Vagina (tissue), 2 donors: ENCODE measurements around the gene MBD5. TPM values are rescaled to one million over a fixed set of nuclear protein-coding genes. Genes with fewer than 3 reads are reported as not detected.
A peak's percentile ranks its signal among the peaks of the same experiment; 100 is the strongest.

ENCODE experiments used
- DNase-seq, 2 donors: peaks; one replicate each; pipeline ENCODE4 v3.0.0-alpha.2; 2017; ENCODE audit errors: extremely low spot score in 2 of 2
- H3K27ac ChIP-seq: fragments of 200-600 bp; sonication (generic); one replicate; pipeline ENCODE4 v1.5.1; 2019
- H3K27me3 ChIP-seq: fragments of 200-600 bp; sonication (generic); one replicate; pipeline ENCODE4 v1.5.1; 2019
- H3K36me3 ChIP-seq, 2 donors: fragments of 200-600 bp; sonication (generic); one replicate each; pipeline ENCODE4 v1.5.1; 2017 to 2019
- H3K4me1 ChIP-seq: fragments of 200-600 bp; sonication (generic); one replicate; pipeline ENCODE4 v1.5.1; 2019
- H3K4me3 ChIP-seq, 2 donors: fragments of 200-600 bp; sonication (generic); 1 replicate in 1 of 2; 2 replicates in 1 of 2; pipeline ENCODE4 v1.5.1; 2016 to 2019
- H3K9me3 ChIP-seq: fragments of 200-600 bp; sonication (generic); one replicate; pipeline ENCODE4 v1.5.1; 2019
- CTCF ChIP-seq, 3 experiments: fragments of 450-650 bp in 2 of 3; fragments of 200-600 bp in 1 of 3; sonication (generic) in 1 of 3; IDR thresholded peaks; one replicate each; pipeline ENCODE4 v1.5.1; 2017 to 2019; ENCODE audit warnings: antibody characterized with exemption in 3 of 3, mild to moderate bottlenecking in 2 of 3, moderate library complexity in 2 of 3
- POLR2A ChIP-seq, 2 donors: fragments of 450-650 bp; IDR thresholded peaks; one replicate each; pipeline ENCODE4 v1.6.1; 2017; ENCODE audit warnings: antibody characterized with exemption in 2 of 2, mild to moderate bottlenecking in 2 of 2, moderate library complexity in 2 of 2
- POLR2AphosphoS5 ChIP-seq, 2 donors: sonication (generic); formaldehyde crosslinking; IDR thresholded peaks; one replicate each; pipeline ENCODE4 v1.9.0; 2017; ENCODE audit warnings: antibody characterized with exemption in 2 of 2, mild to moderate bottlenecking in 2 of 2, low read depth in 1 of 2; ENCODE audit not compliant: insufficient read depth in 1 of 2
- intact Hi-C: fragments of 100-400 bp; cut with DNase I; formaldehyde crosslinking; loops from one replicate; pipeline ENCODE4 v1.15.1; 2023
- total RNA-seq: library from RNA; depleted of rRNA; stranded (reverse); fragments of >200 nt; gene quantifications from one replicate; pipeline ENCODE4 v1.2.3, GENCODE V29; 2016

Gene MBD5
- total RNA-seq, result 32.7 TPM

GRCh38 chr2:148021059-148021861 lies at the start of gene MBD5:
Gene MBD5 (plus strand): TSS chr2:148021091.
- Histone ChIP-seq H3K9me3 (no peaks in the 10 kb centered on the region), H3K4me1 (peaks cover 50% of the 10 kb centered on the region), H3K27ac (peak within 1 kb of the TSS; percentile 93), H3K36me3 (no peaks in the 10 kb centered on the region), H3K4me3 (peak within 1 kb of the TSS; percentile 87 to 94), H3K27me3 (no peaks in the 10 kb centered on the region)
- intact Hi-C loops, result no loop called here
- TF ChIP-seq POLR2AphosphoS5 (IDR thresholded peaks at IDR 0.05; ENCODE audit: insufficient read depth in 1 of 2, low read depth in 1 of 2) (no peak), POLR2A (IDR thresholded peaks at IDR 0.05) (no peak), CTCF (IDR thresholded peaks at IDR 0.05) (no peak)
- DNase-seq, result no peak

- DNase-seq, result no peak
- Histone ChIP-seq H3K36me3 (no peaks in the 10 kb centered on the region), H3K27ac (no peak overlapping the region), H3K4me3 (no peak overlapping the region), H3K27me3 (no peaks in the 10 kb centered on the region), H3K9me3 (no peaks in the 10 kb centered on the region), H3K4me1 (peaks cover 9% of the 10 kb centered on the region)
- intact Hi-C loops, result no loop called here
- TF ChIP-seq CTCF (IDR thresholded peaks at IDR 0.05) (no peak), POLR2A (IDR thresholded peaks at IDR 0.05) (no peak), POLR2AphosphoS5 (IDR thresholded peaks at IDR 0.05; ENCODE audit: insufficient read depth in 1 of 2, low read depth in 1 of 2) (no peak)
Measured at GRCh38 chr2:147976102-147976501, 44.8 kb upstream of the MBD5 start.

GRCh38 chr2:147977679-147978078 lies 43.2 kb upstream of the MBD5 start:
- no peak for DNase-seq
- intact Hi-C loops, result no loop called here

GRCh38 chr2:147980940-147981528 lies 39.9 kb upstream of the MBD5 start:
- intact Hi-C loops, result no loop called here
- TF ChIP-seq POLR2A (IDR thresholded peaks at IDR 0.05), result no peak
- TF ChIP-seq POLR2AphosphoS5 (IDR thresholded peaks at IDR 0.05; ENCODE audit: insufficient read depth in 1 of 2, low read depth in 1 of 2), result no peak
- no peak for TF ChIP-seq CTCF (IDR thresholded peaks at IDR 0.05)
- no peak for DNase-seq
- Histone ChIP-seq H3K9me3 (no peaks in the 10 kb centered on the region), H3K4me1 (peaks cover 5% of the 10 kb centered on the region), H3K27ac (no peak overlapping the region), H3K27me3 (no peaks in the 10 kb centered on the region), H3K36me3 (no peaks in the 10 kb centered on the region), H3K4me3 (no peak overlapping the region)

More at GRCh38 chr2:147977679-147978078, 43.2 kb upstream of the MBD5 start:
- Histone ChIP-seq H3K27ac (no peak overlapping the region), H3K4me1 (peaks cover 9% of the 10 kb centered on the region), H3K4me3 (no peak overlapping the region), H3K27me3 (no peaks in the 10 kb centered on the region), H3K9me3 (no peaks in the 10 kb centered on the region), H3K36me3 (no peaks in the 10 kb centered on the region)
- no peak for TF ChIP-seq POLR2A (IDR thresholded peaks at IDR 0.05)
- no peak for TF ChIP-seq CTCF (IDR thresholded peaks at IDR 0.05)
- TF ChIP-seq POLR2AphosphoS5 (IDR thresholded peaks at IDR 0.05; ENCODE audit: insufficient read depth in 1 of 2, low read depth in 1 of 2), result no peak

- intact Hi-C loops, result no loop called here
- TF ChIP-seq POLR2A (IDR thresholded peaks at IDR 0.05) (no peak), CTCF (IDR thresholded peaks at IDR 0.05) (no peak), POLR2AphosphoS5 (IDR thresholded peaks at IDR 0.05; ENCODE audit: insufficient read depth in 1 of 2, low read depth in 1 of 2) (no peak)
- DNase-seq, result no peak
- H3K9me3 ChIP-seq, result no peaks in the 10 kb centered on the region
- no peak overlapping the region for H3K4me3 ChIP-seq
- H3K36me3 ChIP-seq, result no peaks in the 10 kb centered on the region
- H3K4me1 ChIP-seq, result no peaks in the 10 kb centered on the region
- H3K27me3 ChIP-seq, result no peaks in the 10 kb centered on the region
- no peak overlapping the region for H3K27ac ChIP-seq
Measured at GRCh38 chr2:147989102-147989501, 31.8 kb upstream of the MBD5 start.
